ENCODE results near the gene FXR2.
"Not testable (repeated sequence)": the region's sequence is repeated elsewhere in the genome, so short reads cannot be mapped to it uniquely, and the experiment has no call there.

FXR2 gene

GRCh38 chr17:7647018-7647417, 32.3 kb upstream of the FXR2 start:
- Histone ChIP-seq H3K4me3 (ENCODE audit: insufficient read depth, low read depth, low read length, poor library complexity, severe bottlenecking) (no peak overlapping the region), H3K9me3 (ENCODE audit: control insufficient read depth, low read length) (no peaks in the 10 kb centered on the region), H3K27me3 (replicated peaks; ENCODE audit: control insufficient read depth, insufficient read depth, low read length, poor library complexity, severe bottlenecking) (peaks cover 23% of the 10 kb centered on the region), H3K27ac (ENCODE audit: insufficient read depth, low read length, poor library complexity, severe bottlenecking) (no peak overlapping the region), H3K4me1 (ENCODE audit: control insufficient read depth, insufficient read depth, low read length, poor library complexity, severe bottlenecking) (peaks cover 19% of the 10 kb centered on the region), H3K36me3 (ENCODE audit: control insufficient read depth, insufficient read depth, low read length) (no peaks in the 10 kb centered on the region)
- DNase-seq = no peak

- H3K4me1 ChIP-seq (ENCODE audit: control insufficient read depth, insufficient read depth, low read length, poor library complexity, severe bottlenecking) = peaks cover 16% of the 10 kb centered on the region
- peaks cover 17% of the 10 kb centered on the region for H3K27me3 ChIP-seq (replicated peaks; ENCODE audit: control insufficient read depth, insufficient read depth, low read length, poor library complexity, severe bottlenecking)
- no peak overlapping the region for H3K4me3 ChIP-seq (ENCODE audit: insufficient read depth, low read depth, low read length, poor library complexity, severe bottlenecking)
- no peak overlapping the region for H3K27ac ChIP-seq (ENCODE audit: insufficient read depth, low read length, poor library complexity, severe bottlenecking)
- H3K36me3 ChIP-seq (ENCODE audit: control insufficient read depth, insufficient read depth, low read length) = no peaks in the 10 kb centered on the region
- no peak for DNase-seq
- no peaks in the 10 kb centered on the region for H3K9me3 ChIP-seq (ENCODE audit: control insufficient read depth, low read length)
Observed at GRCh38 chr17:7646457-7646856, 31.8 kb upstream of the FXR2 start.

GRCh38 chr17:7644775-7645174, 30.1 kb upstream of the FXR2 start:
- H3K27ac ChIP-seq (ENCODE audit: insufficient read depth, low read length, poor library complexity, severe bottlenecking) = no peak overlapping the region
- H3K27me3 ChIP-seq (replicated peaks; ENCODE audit: control insufficient read depth, insufficient read depth, low read length, poor library complexity, severe bottlenecking) = peaks cover 1% of the 10 kb centered on the region
- no peaks in the 10 kb centered on the region for H3K9me3 ChIP-seq (ENCODE audit: control insufficient read depth, low read length)
- peaks cover under 1% of the 10 kb centered on the region for H3K4me1 ChIP-seq (ENCODE audit: control insufficient read depth, insufficient read depth, low read length, poor library complexity, severe bottlenecking)
- no peaks in the 10 kb centered on the region for H3K36me3 ChIP-seq (ENCODE audit: control insufficient read depth, insufficient read depth, low read length)
- DNase-seq = no peak
- no peak overlapping the region for H3K4me3 ChIP-seq (ENCODE audit: insufficient read depth, low read depth, low read length, poor library complexity, severe bottlenecking)

GRCh38 chr17:7641635-7642034, 26.9 kb upstream of the FXR2 start:
- H3K36me3 ChIP-seq (ENCODE audit: control insufficient read depth, insufficient read depth, low read length); H3K27me3 ChIP-seq (replicated peaks; ENCODE audit: control insufficient read depth, insufficient read depth, low read length, poor library complexity, severe bottlenecking); H3K4me3 ChIP-seq (ENCODE audit: insufficient read depth, low read depth, low read length, poor library complexity, severe bottlenecking); H3K4me1 ChIP-seq (ENCODE audit: control insufficient read depth, insufficient read depth, low read length, poor library complexity, severe bottlenecking); H3K9me3 ChIP-seq (ENCODE audit: control insufficient read depth, low read length); H3K27ac ChIP-seq (ENCODE audit: insufficient read depth, low read length, poor library complexity, severe bottlenecking): not testable (repeated sequence)
- DNase-seq = peak in 1 of 3 donors; percentile 17

GRCh38 chr17:7640783-7641182, 26.1 kb upstream of the FXR2 start:
- no peaks in the 10 kb centered on the region for H3K27me3 ChIP-seq (replicated peaks; ENCODE audit: control insufficient read depth, insufficient read depth, low read length, poor library complexity, severe bottlenecking)
- no peak overlapping the region for H3K27ac ChIP-seq (ENCODE audit: insufficient read depth, low read length, poor library complexity, severe bottlenecking)
- H3K4me3 ChIP-seq (ENCODE audit: insufficient read depth, low read depth, low read length, poor library complexity, severe bottlenecking) = no peak overlapping the region
- H3K9me3 ChIP-seq (ENCODE audit: control insufficient read depth, low read length) = no peaks in the 10 kb centered on the region
- no peaks in the 10 kb centered on the region for H3K36me3 ChIP-seq (ENCODE audit: control insufficient read depth, insufficient read depth, low read length)
- no peaks in the 10 kb centered on the region for H3K4me1 ChIP-seq (ENCODE audit: control insufficient read depth, insufficient read depth, low read length, poor library complexity, severe bottlenecking)
- DNase-seq = no peak

- Histone ChIP-seq H3K4me1 (ENCODE audit: control insufficient read depth, insufficient read depth, low read length, poor library complexity, severe bottlenecking) (no peaks in the 10 kb centered on the region), H3K4me3 (ENCODE audit: insufficient read depth, low read depth, low read length, poor library complexity, severe bottlenecking) (no peak overlapping the region), H3K9me3 (ENCODE audit: control insufficient read depth, low read length) (no peaks in the 10 kb centered on the region), H3K27me3 (replicated peaks; ENCODE audit: control insufficient read depth, insufficient read depth, low read length, poor library complexity, severe bottlenecking) (no peaks in the 10 kb centered on the region), H3K27ac (ENCODE audit: insufficient read depth, low read length, poor library complexity, severe bottlenecking) (no peak overlapping the region), H3K36me3 (ENCODE audit: control insufficient read depth, insufficient read depth, low read length) (no peaks in the 10 kb centered on the region)
- DNase-seq = no peak
Observed at GRCh38 chr17:7636163-7636562, 21.5 kb upstream of the FXR2 start.

GRCh38 chr17:7634384-7634783, 19.7 kb upstream of the FXR2 start:
- Histone ChIP-seq H3K4me3 (ENCODE audit: insufficient read depth, low read depth, low read length, poor library complexity, severe bottlenecking) (no peak overlapping the region), H3K9me3 (ENCODE audit: control insufficient read depth, low read length) (no peaks in the 10 kb centered on the region), H3K27ac (ENCODE audit: insufficient read depth, low read length, poor library complexity, severe bottlenecking) (no peak overlapping the region), H3K4me1 (ENCODE audit: control insufficient read depth, insufficient read depth, low read length, poor library complexity, severe bottlenecking) (no peaks in the 10 kb centered on the region), H3K27me3 (replicated peaks; ENCODE audit: control insufficient read depth, insufficient read depth, low read length, poor library complexity, severe bottlenecking) (no peaks in the 10 kb centered on the region), H3K36me3 (ENCODE audit: control insufficient read depth, insufficient read depth, low read length) (no peaks in the 10 kb centered on the region)
- DNase-seq = no peak

- Histone ChIP-seq H3K27ac (ENCODE audit: insufficient read depth, low read length, poor library complexity, severe bottlenecking) (no peak overlapping the region), H3K27me3 (replicated peaks; ENCODE audit: control insufficient read depth, insufficient read depth, low read length, poor library complexity, severe bottlenecking) (no peaks in the 10 kb centered on the region), H3K9me3 (ENCODE audit: control insufficient read depth, low read length) (no peaks in the 10 kb centered on the region), H3K4me3 (ENCODE audit: insufficient read depth, low read depth, low read length, poor library complexity, severe bottlenecking) (no peak overlapping the region), H3K36me3 (ENCODE audit: control insufficient read depth, insufficient read depth, low read length) (no peaks in the 10 kb centered on the region), H3K4me1 (ENCODE audit: control insufficient read depth, insufficient read depth, low read length, poor library complexity, severe bottlenecking) (peaks cover under 1% of the 10 kb centered on the region)
- no peak for DNase-seq
Observed at GRCh38 chr17:7633093-7633492, 18.4 kb upstream of the FXR2 start.

GRCh38 chr17:7632492-7632894, 17.8 kb upstream of the FXR2 start:
- Histone ChIP-seq H3K4me3 (ENCODE audit: insufficient read depth, low read depth, low read length, poor library complexity, severe bottlenecking) (no peak overlapping the region), H3K4me1 (ENCODE audit: control insufficient read depth, insufficient read depth, low read length, poor library complexity, severe bottlenecking) (peaks cover 4% of the 10 kb centered on the region), H3K36me3 (ENCODE audit: control insufficient read depth, insufficient read depth, low read length) (no peaks in the 10 kb centered on the region), H3K27ac (ENCODE audit: insufficient read depth, low read length, poor library complexity, severe bottlenecking) (no peak overlapping the region), H3K27me3 (replicated peaks; ENCODE audit: control insufficient read depth, insufficient read depth, low read length, poor library complexity, severe bottlenecking) (no peaks in the 10 kb centered on the region), H3K9me3 (ENCODE audit: control insufficient read depth, low read length) (no peaks in the 10 kb centered on the region)
- DNase-seq = no peak

- no peak overlapping the region for H3K4me3 ChIP-seq (ENCODE audit: insufficient read depth, low read depth, low read length, poor library complexity, severe bottlenecking)
- H3K4me1 ChIP-seq (ENCODE audit: control insufficient read depth, insufficient read depth, low read length, poor library complexity, severe bottlenecking) = peaks cover 10% of the 10 kb centered on the region
- H3K27me3 ChIP-seq (replicated peaks; ENCODE audit: control insufficient read depth, insufficient read depth, low read length, poor library complexity, severe bottlenecking) = no peaks in the 10 kb centered on the region
- no peak for DNase-seq
- no peaks in the 10 kb centered on the region for H3K36me3 ChIP-seq (ENCODE audit: control insufficient read depth, insufficient read depth, low read length)
- no peaks in the 10 kb centered on the region for H3K9me3 ChIP-seq (ENCODE audit: control insufficient read depth, low read length)
- H3K27ac ChIP-seq (ENCODE audit: insufficient read depth, low read length, poor library complexity, severe bottlenecking) = no peak overlapping the region
Observed at GRCh38 chr17:7631398-7632380, 17.0 kb upstream of the FXR2 start.

All from effector memory CD4-positive, alpha-beta T cell (primary cell).